GM13976 (cell line): ENCODE data around the gene MRM3.
"Not testable (repeated sequence)": the region's sequence is repeated elsewhere in the genome, so short reads cannot be mapped to it uniquely, and the experiment has no call there.

Source experiments
- DNase-seq: peaks from one replicate; pipeline ENCODE4 v3.0.0; 2012; ENCODE audit warnings: low spot score
- CTCF ChIP-seq: IDR thresholded peaks from 2 replicates; pipeline ENCODE4 v1.5.1; 2012; ENCODE audit warnings: borderline replicate concordance, mild to moderate bottlenecking; ENCODE audit not compliant: insufficient read depth; ENCODE audit errors: extremely low read depth, missing control alignments, control extremely low read depth
- in situ Hi-C: fragments of 300-500 bp; cut with MboI; formaldehyde crosslinking; loops from one replicate; pipeline ENCODE4 v1.12.0; 2022; ENCODE audit warnings: low sequenced_read_pairs, mixed read lengths, inconsistent platforms; ENCODE audit not compliant: unreplicated experiment

The MRM3 gene

GRCh38 chr17:802901-803881 is 21.0 kb downstream of the MRM3 start:
- no peak for TF ChIP-seq CTCF
- no peak for DNase-seq
- in situ Hi-C loops: no loop called here

- TF ChIP-seq CTCF: no peak
- in situ Hi-C loops: no loop called here
- DNase-seq: no peak
These were observed 22.6 kb downstream of the MRM3 start for GRCh38 chr17:804541-805435.

GRCh38 chr17:805886-806285 is 23.7 kb downstream of the MRM3 start:
- in situ Hi-C loops, DNase-seq: not testable (repeated sequence)

DNA sequence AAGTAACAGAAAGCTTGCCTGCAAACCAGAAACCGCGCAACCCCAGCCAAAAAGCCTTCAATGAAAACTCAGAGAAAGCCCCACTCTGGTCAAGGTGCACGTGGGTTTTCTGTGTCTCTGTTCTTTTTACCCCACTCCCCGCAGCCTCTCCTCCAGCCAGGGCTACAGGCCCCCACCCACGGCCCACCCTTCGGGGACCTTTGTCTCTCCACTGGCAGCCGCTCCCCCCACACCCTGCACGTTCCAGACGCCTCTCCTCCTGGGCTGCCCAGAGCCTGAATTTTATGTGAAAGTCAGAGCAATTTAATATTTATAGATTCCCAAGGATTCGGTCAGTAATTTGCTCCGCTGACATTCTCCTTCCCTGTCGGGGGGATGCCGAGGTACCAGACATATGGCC is 24.2 kb downstream of the MRM3 start:
- TF ChIP-seq CTCF: no peak
- DNase-seq: no peak
- in situ Hi-C loops: no loop called here

DNA sequence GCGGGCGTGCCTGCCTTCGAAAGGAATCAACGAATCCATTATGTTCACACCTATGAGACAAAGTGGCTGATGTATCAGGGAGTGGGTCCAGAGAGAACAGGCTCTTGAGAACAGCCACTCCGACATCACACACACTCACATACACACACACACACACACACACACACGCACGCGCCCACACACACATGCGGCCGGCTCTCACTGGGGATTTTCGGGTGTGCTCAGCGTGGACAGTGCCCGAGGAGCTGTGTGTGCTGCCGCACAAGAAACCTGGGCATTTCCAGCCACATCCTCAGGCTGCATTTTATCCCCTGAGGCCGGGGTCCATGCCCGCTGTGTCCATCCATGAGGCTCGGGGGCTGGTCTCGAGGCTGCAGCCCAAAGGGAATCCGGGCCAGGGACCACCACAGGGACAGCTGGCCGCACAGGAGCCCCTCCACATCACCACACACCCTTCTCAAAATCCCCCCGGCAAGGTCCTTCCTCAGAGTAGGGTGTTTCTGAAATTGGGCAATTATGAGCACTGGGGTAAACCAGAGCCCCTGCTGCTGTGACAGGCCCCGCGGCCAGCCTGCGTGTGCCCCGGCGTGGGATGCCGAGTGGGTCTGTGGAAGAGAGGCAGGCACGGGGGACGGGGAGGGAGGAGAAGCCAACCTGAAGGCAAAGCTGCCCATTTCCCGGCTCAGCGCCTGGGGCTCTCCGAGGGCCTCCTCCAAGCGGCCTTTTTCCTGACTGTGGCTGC is 24.8 kb downstream of the MRM3 start:
- DNase-seq: no peak
- TF ChIP-seq CTCF: no peak
- in situ Hi-C loops: no loop called here

- in situ Hi-C loops: no loop called here
- no peak for DNase-seq
- no peak for TF ChIP-seq CTCF
These were observed 25.6 kb downstream of the MRM3 start for GRCh38 chr17:807523-808294.
